ENCODE measurements around the gene GNAT1.

- TF ChIP-seq, protein P1, sequence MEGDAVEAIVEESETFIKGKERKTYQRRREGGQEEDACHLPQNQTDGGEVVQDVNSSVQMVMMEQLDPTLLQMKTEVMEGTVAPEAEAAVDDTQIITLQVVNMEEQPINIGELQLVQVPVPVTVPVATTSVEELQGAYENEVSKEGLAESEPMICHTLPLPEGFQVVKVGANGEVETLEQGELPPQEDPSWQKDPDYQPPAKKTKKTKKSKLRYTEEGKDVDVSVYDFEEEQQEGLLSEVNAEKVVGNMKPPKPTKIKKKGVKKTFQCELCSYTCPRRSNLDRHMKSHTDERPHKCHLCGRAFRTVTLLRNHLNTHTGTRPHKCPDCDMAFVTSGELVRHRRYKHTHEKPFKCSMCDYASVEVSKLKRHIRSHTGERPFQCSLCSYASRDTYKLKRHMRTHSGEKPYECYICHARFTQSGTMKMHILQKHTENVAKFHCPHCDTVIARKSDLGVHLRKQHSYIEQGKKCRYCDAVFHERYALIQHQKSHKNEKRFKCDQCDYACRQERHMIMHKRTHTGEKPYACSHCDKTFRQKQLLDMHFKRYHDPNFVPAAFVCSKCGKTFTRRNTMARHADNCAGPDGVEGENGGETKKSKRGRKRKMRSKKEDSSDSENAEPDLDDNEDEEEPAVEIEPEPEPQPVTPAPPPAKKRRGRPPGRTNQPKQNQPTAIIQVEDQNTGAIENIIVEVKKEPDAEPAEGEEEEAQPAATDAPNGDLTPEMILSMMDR (IDR thresholded peaks at IDR 0.05) = no peak
- no peak for TF ChIP-seq EZH2 (IDR thresholded peaks at IDR 0.05; ENCODE audit: borderline replicate concordance, insufficient read depth, low read depth, low read length, poor library complexity, severe bottlenecking)
Observed at GRCh38 chr3:50150404-50150750, 41.0 kb upstream of the GNAT1 start.
